Activated CD8-positive, alpha-beta T cell treated with anti-CD3 and anti-CD28 coated beads, Interleukin-2, amount 10 ng/mL, durations not matched to agents 7 days and 5 days (primary cell): ENCODE results near the gene APPL1. TPM values are rescaled to one million over a fixed set of nuclear protein-coding genes. Genes with fewer than 3 reads are reported as not detected.
"Not testable (repeated sequence)": the region's sequence is repeated elsewhere in the genome, so short reads cannot be mapped to it uniquely, and the experiment has no call there.

Source experiments
- ATAC-seq: fragments of 150-1000 bp; cut with Tn5 transposase; one replicate; pipeline ENCODE4 v1.10.0; 2021; ENCODE audit warnings: moderate library complexity
- CTCF ChIA-PET: fragments of 350-600 bp; sonication (Branson Sonifier 250); formaldehyde crosslinking; loops from one replicate; lab custom pipeline; 2021; ENCODE audit warnings: antibody characterized with exemption; lab: Charles Lee
- POLR2A ChIA-PET: fragments of 350-600 bp; sonication (Branson Sonifier 250); formaldehyde crosslinking; loops from one replicate; lab custom pipeline; 2021; ENCODE audit warnings: antibody characterized with exemption; lab: Charles Lee
- DNase-seq: peaks from one replicate; pipeline ENCODE4 v3.0.0-alpha.2; 2020
- H3K27ac Mint-ChIP-seq: one replicate; pipeline ENCODE4 v1.8.0; 2021; ENCODE audit warnings: mild to moderate bottlenecking, mixed read lengths
- H3K27me3 Mint-ChIP-seq: one replicate; pipeline ENCODE4 v1.8.0; 2021; ENCODE audit warnings: low read depth, mixed read lengths
- H3K36me3 Mint-ChIP-seq: one replicate; pipeline ENCODE4 v1.8.0; 2021; ENCODE audit warnings: low read depth, mixed read lengths
- H3K4me1 Mint-ChIP-seq: one replicate; pipeline ENCODE4 v1.8.0; 2021; ENCODE audit warnings: low read depth, mixed read lengths
- H3K4me3 Mint-ChIP-seq: one replicate; pipeline ENCODE4 v1.8.0; 2021; ENCODE audit warnings: mild to moderate bottlenecking, mixed read lengths
- H3K9me3 Mint-ChIP-seq: one replicate; pipeline ENCODE4 v1.8.0; 2022; ENCODE audit warnings: mixed read lengths; ENCODE audit not compliant: insufficient read depth
- total RNA-seq, 2 experiments: library from RNA; stranded (reverse); gene quantifications; one replicate each; pipeline ENCODE4 v1.2.3, GENCODE V29; 2021

APPL1 gene
- total RNA-seq, 2 experiments from 2014 or later = 36.6 to 37.3 TPM

- no peak for DNase-seq
- POLR2A ChIA-PET = no interaction called here
- Mint-ChIP-seq H3K27ac (no peak overlapping the region), H3K36me3 (peaks cover 6% of the 10 kb centered on the region), H3K9me3 (no peaks in the 10 kb centered on the region), H3K4me1 (no peaks in the 10 kb centered on the region), H3K27me3 (peaks cover 1% of the 10 kb centered on the region), H3K4me3 (no peak overlapping the region)
- CTCF ChIA-PET = no interaction called here
- no peak for ATAC-seq
These were observed 50.7 kb downstream of the APPL1 start for GRCh38 chr3:57278237-57278636.

- Mint-ChIP-seq H3K4me3 (no peak overlapping the region), H3K9me3 (no peaks in the 10 kb centered on the region), H3K27ac (no peak overlapping the region), H3K27me3 (peaks cover 1% of the 10 kb centered on the region), H3K36me3 (peaks cover 4% of the 10 kb centered on the region), H3K4me1 (no peaks in the 10 kb centered on the region)
- POLR2A ChIA-PET = no interaction called here
- ATAC-seq (no peak), DNase-seq (no peak)
- CTCF ChIA-PET = no interaction called here
These were observed 52.2 kb downstream of the APPL1 start for GRCh38 chr3:57279685-57280084.

GRCh38 chr3:57281715-57282114 is 54.2 kb downstream of the APPL1 start:
- DNase-seq = no peak
- no peaks in the 10 kb centered on the region for H3K4me1 Mint-ChIP-seq
- H3K36me3 Mint-ChIP-seq = peaks cover 4% of the 10 kb centered on the region
- no peaks in the 10 kb centered on the region for H3K9me3 Mint-ChIP-seq
- no peak overlapping the region for H3K4me3 Mint-ChIP-seq
- ChIA-PET CTCF (no interaction called here), POLR2A (no interaction called here)
- H3K27ac Mint-ChIP-seq = no peak overlapping the region
- H3K27me3 Mint-ChIP-seq = peaks cover 5% of the 10 kb centered on the region
- no peak for ATAC-seq

GRCh38 chr3:57283334-57283733 is 55.8 kb downstream of the APPL1 start:
- Mint-ChIP-seq H3K27me3 (peaks cover 5% of the 10 kb centered on the region), H3K27ac (no peak overlapping the region), H3K36me3 (peaks cover 2% of the 10 kb centered on the region), H3K4me1 (no peaks in the 10 kb centered on the region), H3K9me3 (no peaks in the 10 kb centered on the region), H3K4me3 (no peak overlapping the region)
- ChIA-PET POLR2A (no interaction called here), CTCF (no interaction called here)
- ATAC-seq (no peak), DNase-seq (no peak)

GRCh38 chr3:57287205-57287604 is 59.7 kb downstream of the APPL1 start:
- H3K27me3 Mint-ChIP-seq = peaks cover 16% of the 10 kb centered on the region
- POLR2A ChIA-PET = no interaction called here

GRCh38 chr3:57288403-57288802 is 60.9 kb downstream of the APPL1 start:
- DNase-seq (no peak), ATAC-seq (no peak)
- CTCF ChIA-PET = no interaction called here
- H3K27me3 Mint-ChIP-seq = peaks cover 17% of the 10 kb centered on the region
- H3K4me1 Mint-ChIP-seq = no peaks in the 10 kb centered on the region
- no peaks in the 10 kb centered on the region for H3K36me3 Mint-ChIP-seq
- H3K9me3 Mint-ChIP-seq = no peaks in the 10 kb centered on the region
- POLR2A ChIA-PET = no interaction called here
- H3K27ac Mint-ChIP-seq = no peak overlapping the region
- no peak overlapping the region for H3K4me3 Mint-ChIP-seq

More at GRCh38 chr3:57287205-57287604, 59.7 kb downstream of the APPL1 start:
- Mint-ChIP-seq H3K36me3 (no peaks in the 10 kb centered on the region), H3K9me3 (no peaks in the 10 kb centered on the region), H3K27ac (no peak overlapping the region), H3K4me1 (no peaks in the 10 kb centered on the region), H3K4me3 (no peak overlapping the region)
- no peak for ATAC-seq
- no peak for DNase-seq
- CTCF ChIA-PET = interaction anchor here (1.2 kb wide), 1 partner anchor 118 kb away, joined by 3 read pairs; no protein-coding TSS in a partner anchor

- no peak within 1 kb of the TSS for H3K4me3 Mint-ChIP-seq
- no peak within 1 kb of the TSS for H3K27ac Mint-ChIP-seq
- ATAC-seq (no peak), DNase-seq (no peak)
- H3K9me3 Mint-ChIP-seq = no peaks in the 10 kb centered on the region
- H3K4me1 Mint-ChIP-seq = no peaks in the 10 kb centered on the region
- CTCF ChIA-PET = no interaction called here
- POLR2A ChIA-PET = no interaction called here
- peaks cover 18% of the 10 kb centered on the region for H3K27me3 Mint-ChIP-seq
- H3K36me3 Mint-ChIP-seq = no peaks in the 10 kb centered on the region
These were observed 64.8 kb downstream of the APPL1 start, which contains the start of gene ASB14 for GRCh38 chr3:57292159-57292896. ASB14 (minus strand) TSS chr3:57292685; CDS start chr3:57292033, 652 bp downstream.

- no peaks in the 10 kb centered on the region for H3K9me3 Mint-ChIP-seq
- H3K27ac Mint-ChIP-seq = no peak overlapping the region
- H3K4me1 Mint-ChIP-seq = no peaks in the 10 kb centered on the region
- no peaks in the 10 kb centered on the region for H3K36me3 Mint-ChIP-seq
- DNase-seq = no peak
- ChIA-PET CTCF (no interaction called here), POLR2A (no interaction called here)
- H3K4me3 Mint-ChIP-seq = no peak overlapping the region
- ATAC-seq = no peak
- peaks cover 18% of the 10 kb centered on the region for H3K27me3 Mint-ChIP-seq
These were observed 65.5 kb downstream of the APPL1 start for GRCh38 chr3:57292897-57293526.

- no peak for DNase-seq
- ATAC-seq = no peak
- Mint-ChIP-seq H3K27me3 (peaks cover 15% of the 10 kb centered on the region), H3K9me3 (no peaks in the 10 kb centered on the region), H3K27ac (no peak overlapping the region), H3K36me3 (no peaks in the 10 kb centered on the region), H3K4me3 (no peak overlapping the region), H3K4me1 (no peaks in the 10 kb centered on the region)
- ChIA-PET CTCF (no interaction called here), POLR2A (no interaction called here)
These were observed 70.5 kb downstream of the APPL1 start for GRCh38 chr3:57298041-57298440.

GRCh38 chr3:57303520-57303919 is 76.0 kb downstream of the APPL1 start:
- H3K27ac Mint-ChIP-seq, ATAC-seq, H3K4me1 Mint-ChIP-seq, H3K9me3 Mint-ChIP-seq, H3K36me3 Mint-ChIP-seq, H3K4me3 Mint-ChIP-seq, DNase-seq, POLR2A ChIA-PET, CTCF ChIA-PET: not testable (repeated sequence)
- H3K27me3 Mint-ChIP-seq = peaks cover 11% of the 10 kb centered on the region

- ATAC-seq (no peak), DNase-seq (no peak)
- Mint-ChIP-seq H3K9me3 (no peaks in the 10 kb centered on the region), H3K4me3 (no peak overlapping the region), H3K36me3 (no peaks in the 10 kb centered on the region), H3K27ac (no peak overlapping the region), H3K4me1 (no peaks in the 10 kb centered on the region), H3K27me3 (peaks cover 5% of the 10 kb centered on the region)
- POLR2A ChIA-PET = no interaction called here
- CTCF ChIA-PET = no interaction called here
These were observed 82.3 kb downstream of the APPL1 start for GRCh38 chr3:57309769-57310360.

- CTCF ChIA-PET = no interaction called here
- POLR2A ChIA-PET = no interaction called here
These were observed 86.7 kb downstream of the APPL1 start for GRCh38 chr3:57314204-57314603.

More at GRCh38 chr3:57314204-57314603, 86.7 kb downstream of the APPL1 start:
- no peaks in the 10 kb centered on the region for H3K36me3 Mint-ChIP-seq
- no peaks in the 10 kb centered on the region for H3K4me1 Mint-ChIP-seq
- peaks cover 15% of the 10 kb centered on the region for H3K27me3 Mint-ChIP-seq
- ATAC-seq = no peak
- no peak overlapping the region for H3K4me3 Mint-ChIP-seq
- no peak overlapping the region for H3K27ac Mint-ChIP-seq
- no peaks in the 10 kb centered on the region for H3K9me3 Mint-ChIP-seq
- DNase-seq = no peak
